CD8-positive, alpha-beta memory T cell (primary cell): ENCODE data around the gene FCSK. TPM values are rescaled to one million over a fixed set of nuclear protein-coding genes. Genes with fewer than 3 reads are reported as not detected.
A peak's percentile ranks its signal among the peaks of the same experiment; 100 is the strongest.

Source experiments
- CTCF ChIA-PET: fragments of 350-600 bp; sonication (Branson Sonifier 250); formaldehyde crosslinking; loops from one replicate; lab custom pipeline; 2021; ENCODE audit warnings: antibody characterized with exemption; lab: Charles Lee
- POLR2A ChIA-PET: fragments of 350-600 bp; sonication (Branson Sonifier 250); formaldehyde crosslinking; loops from one replicate; lab custom pipeline; 2021; ENCODE audit warnings: antibody characterized with exemption; lab: Charles Lee
- DNase-seq, 5 donors: peaks; one replicate each; pipeline versions ENCODE4 v3.0.0 to v3.0.0-alpha.2; 2020 to 2022; ENCODE audit warnings: mixed read lengths in 1 of 5
- H3K27ac ChIP-seq: one replicate; pipeline ENCODE4 v1.7.0; 2013; ENCODE audit warnings: low read depth, mild to moderate bottlenecking, low read length, moderate library complexity
- H3K27me3 ChIP-seq: 2 replicates; pipeline ENCODE4 v1.7.0; 2013; ENCODE audit warnings: low read length, mild to moderate bottlenecking; ENCODE audit not compliant: insufficient read depth, poor library complexity, severe bottlenecking
- H3K36me3 ChIP-seq: 2 replicates; pipeline ENCODE4 v1.7.0; 2013; ENCODE audit warnings: mild to moderate bottlenecking, low read length, moderate library complexity; ENCODE audit not compliant: insufficient read depth
- H3K4me1 ChIP-seq: 2 replicates; pipeline ENCODE4 v1.7.0; 2013; ENCODE audit warnings: mild to moderate bottlenecking, low read length, moderate library complexity; ENCODE audit not compliant: insufficient read depth
- H3K4me3 ChIP-seq: 2 replicates; pipeline ENCODE4 v1.7.0; 2013; ENCODE audit warnings: mild to moderate bottlenecking, low read length
- H3K9me3 ChIP-seq: 2 replicates; pipeline ENCODE4 v1.7.0; 2013; ENCODE audit warnings: mild to moderate bottlenecking, low read length
- H3K27ac Mint-ChIP-seq, 8 donors: one replicate each; pipeline ENCODE4 v1.8.0; 2020 to 2021; ENCODE audit warnings: mixed read lengths in 8 of 8, mild to moderate bottlenecking in 6 of 8, inconsistent platforms in 3 of 8, moderate library complexity in 3 of 8
- H3K27me3 Mint-ChIP-seq, 2 donors: one replicate each; pipeline ENCODE4 v1.8.0; 2020 to 2021; ENCODE audit warnings: mixed read lengths in 2 of 2, mild to moderate bottlenecking in 1 of 2, moderate library complexity in 1 of 2
- H3K36me3 Mint-ChIP-seq, 3 donors: one replicate each; pipeline ENCODE4 v1.8.0; 2020 to 2021; ENCODE audit warnings: mixed read lengths in 3 of 3, inconsistent platforms in 1 of 3, mild to moderate bottlenecking in 1 of 3
- H3K4me1 Mint-ChIP-seq, 3 donors: one replicate each; pipeline ENCODE4 v1.8.0; 2020 to 2021; ENCODE audit warnings: mixed read lengths in 3 of 3, inconsistent platforms in 1 of 3, mild to moderate bottlenecking in 1 of 3
- H3K4me3 Mint-ChIP-seq, 7 donors: one replicate each; pipeline ENCODE4 v1.8.0; 2020 to 2021; ENCODE audit warnings: mixed read lengths in 7 of 7, mild to moderate bottlenecking in 6 of 7, moderate library complexity in 4 of 7, inconsistent platforms in 2 of 7
- H3K9me3 Mint-ChIP-seq, 5 donors: one replicate each; pipeline ENCODE4 v1.8.0; 2020 to 2022; ENCODE audit warnings: mixed read lengths in 5 of 5, mild to moderate bottlenecking in 3 of 5, moderate library complexity in 2 of 5, inconsistent platforms in 1 of 5
- polyA plus RNA-seq: library from polyadenylated mRNA; unstranded; fragments of 300-500 nt; fragmentation: Illumina TruSeq; gene quantifications from one replicate; pipeline ENCODE4 v1.2.3, GENCODE V29; 2021
- total RNA-seq, 2 experiments: library from RNA; stranded (reverse); gene quantifications; one replicate each; pipeline ENCODE4 v1.2.3, GENCODE V29; 2021

The FCSK gene
- total and polyA plus RNA-seq, 3 experiments from 2014 or later = 7.8 to 16.9 (median 15.1) TPM

DNA sequence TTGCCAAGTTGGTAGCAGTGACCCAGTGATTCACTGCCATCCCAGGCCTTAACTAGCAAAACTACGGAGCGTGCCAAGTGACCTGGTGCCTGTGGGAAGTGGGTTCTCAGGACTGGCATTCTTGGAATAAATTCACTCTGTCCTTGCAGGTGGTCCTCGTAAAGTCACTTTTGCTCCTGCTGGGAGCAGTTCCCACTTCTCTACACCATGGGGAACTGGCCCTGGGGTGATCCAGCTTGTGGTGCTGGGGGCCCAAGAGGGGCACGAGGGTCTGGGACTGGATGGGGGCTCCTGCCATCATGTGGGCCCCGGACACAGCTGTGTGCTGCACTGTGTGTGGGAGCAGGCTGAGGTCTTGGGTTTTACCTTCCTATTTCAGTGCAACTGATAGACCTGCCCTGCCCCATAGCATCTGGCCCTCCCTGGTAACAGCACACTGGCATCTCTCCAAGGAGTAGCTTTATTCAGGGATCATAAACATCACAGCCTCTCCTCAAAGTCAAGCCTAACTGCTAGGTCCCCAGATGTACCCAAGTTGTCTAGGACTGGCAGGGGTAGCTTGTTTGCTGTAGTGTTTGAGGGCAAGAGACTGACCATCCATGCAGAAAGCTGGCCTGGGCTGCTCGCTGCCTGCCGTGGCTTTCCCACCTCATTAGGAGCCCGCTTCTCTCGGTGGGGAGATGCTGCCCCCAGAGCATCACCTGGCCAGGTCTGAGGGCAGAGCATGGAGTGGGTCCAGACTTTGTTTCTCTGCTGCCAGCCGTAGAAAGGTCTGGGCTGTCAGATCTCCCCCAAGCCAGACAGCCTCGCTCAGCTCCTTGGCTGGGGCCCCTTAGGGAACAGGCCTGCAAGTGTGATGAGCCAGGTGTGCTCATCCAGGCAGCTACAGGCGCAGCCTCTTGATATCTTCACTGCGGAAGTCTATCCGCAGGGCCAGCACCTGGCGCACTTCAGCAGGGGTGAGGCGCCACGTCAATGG, 26.0 kb downstream of the FCSK start:
- CTCF ChIA-PET = no interaction called here
- no peak for DNase-seq
- Histone ChIP-seq H3K9me3 (no peaks in the 10 kb centered on the region), H3K36me3 (peaks cover 11% of the 10 kb centered on the region), H3K27ac (no peak overlapping the region), H3K4me1 (no peaks in the 10 kb centered on the region), H3K4me3 (no peak overlapping the region), H3K27me3 (no peaks in the 10 kb centered on the region)
- POLR2A ChIA-PET = no interaction called here
- no peaks in the 10 kb centered on the region for H3K27me3 Mint-ChIP-seq
- peak overlapping the region in 1 of 8 donors; percentile 74 for H3K27ac Mint-ChIP-seq
- peaks cover 0 to 73% (median 0%) of the 10 kb centered on the region in 3 donors for H3K36me3 Mint-ChIP-seq
- no peaks in the 10 kb centered on the region for H3K9me3 Mint-ChIP-seq
- H3K4me1 Mint-ChIP-seq = peaks cover 0 to 8% (median 1%) of the 10 kb centered on the region in 3 donors
- H3K4me3 Mint-ChIP-seq = no peak overlapping the region

DNA sequence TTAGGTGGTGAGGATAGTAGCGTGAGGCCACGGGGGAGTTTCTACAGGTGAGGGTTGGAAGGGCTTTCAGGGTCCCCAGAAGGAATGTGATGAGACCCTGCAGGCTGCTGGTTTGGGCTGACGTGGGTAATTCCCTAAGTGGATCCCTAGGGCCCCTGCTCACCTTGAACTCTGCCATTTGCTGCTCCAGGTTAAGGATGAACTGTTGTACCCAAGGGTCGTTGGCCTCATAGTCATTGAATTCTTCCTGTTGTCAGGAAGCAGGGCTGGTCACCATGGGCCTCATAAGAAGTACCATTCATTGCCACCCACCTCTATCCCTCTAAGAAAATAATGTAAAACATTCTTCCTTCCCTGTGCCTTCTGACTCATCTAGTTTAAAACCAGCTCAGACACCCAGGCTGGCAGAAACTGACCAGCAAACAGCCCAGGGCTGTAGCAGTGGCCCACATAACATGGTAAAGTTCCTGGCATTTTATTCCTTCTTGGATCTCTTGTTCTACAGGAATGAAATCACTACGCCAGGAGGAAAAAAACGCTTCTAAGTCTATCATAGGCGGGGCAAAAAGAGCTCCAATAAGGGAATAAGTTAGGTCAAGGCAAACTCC, 27.6 kb downstream of the FCSK start:
- no peaks in the 10 kb centered on the region for H3K9me3 Mint-ChIP-seq
- H3K4me3 Mint-ChIP-seq = no peak overlapping the region
- H3K27ac Mint-ChIP-seq = peak overlapping the region in 5 of 8 donors; percentile 15 to 90 (median 32)
- H3K36me3 ChIP-seq = peaks cover 11% of the 10 kb centered on the region
- DNase-seq = no peak
- no peaks in the 10 kb centered on the region for H3K27me3 Mint-ChIP-seq
- peaks cover 0 to 71% (median 0%) of the 10 kb centered on the region in 3 donors for H3K36me3 Mint-ChIP-seq
- H3K4me1 Mint-ChIP-seq = peaks cover 0 to 8% (median 1%) of the 10 kb centered on the region in 3 donors
- no peak overlapping the region for H3K4me3 ChIP-seq
- no peaks in the 10 kb centered on the region for H3K4me1 ChIP-seq
- CTCF ChIA-PET = no interaction called here
- POLR2A ChIA-PET = interaction anchor here (0.6 kb wide), 1 partner anchor 73 kb away, joined by 4 read pairs; no protein-coding TSS in a partner anchor
- H3K27ac ChIP-seq = no peak overlapping the region
- no peaks in the 10 kb centered on the region for H3K9me3 ChIP-seq
- H3K27me3 ChIP-seq = no peaks in the 10 kb centered on the region

DNA sequence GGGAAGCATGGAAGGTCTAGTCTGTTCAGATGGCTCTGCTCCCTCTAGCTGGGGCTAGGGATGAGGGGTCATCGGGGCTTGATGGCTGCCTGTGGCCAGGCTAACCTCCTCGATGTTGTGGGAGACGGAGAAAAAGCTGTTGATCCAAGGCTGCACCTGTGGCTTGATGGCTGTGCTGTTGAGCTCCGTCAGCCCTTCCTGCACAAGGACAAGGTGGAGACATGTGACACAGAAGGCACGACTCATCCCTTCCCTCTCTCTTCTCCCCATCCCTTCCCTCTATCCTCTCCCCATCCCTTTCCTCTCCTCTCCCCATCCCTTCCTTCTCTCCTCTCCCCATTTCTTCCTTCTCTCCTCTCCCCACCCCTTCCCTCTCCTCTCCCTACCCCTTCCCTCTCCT, 28.2 kb downstream of the FCSK start:
- no peak overlapping the region for H3K4me3 ChIP-seq
- Mint-ChIP-seq H3K4me3 (no peak overlapping the region), H3K9me3 (no peaks in the 10 kb centered on the region), H3K27me3 (no peaks in the 10 kb centered on the region), H3K27ac (peak overlapping the region in 4 of 8 donors; percentile 32 to 90 (median 55)), H3K4me1 (peaks cover 0 to 8% (median 1%) of the 10 kb centered on the region in 3 donors), H3K36me3 (peaks cover 0 to 68% (median 0%) of the 10 kb centered on the region in 3 donors)
- no peaks in the 10 kb centered on the region for H3K27me3 ChIP-seq
- DNase-seq = no peak
- no peaks in the 10 kb centered on the region for H3K4me1 ChIP-seq
- ChIA-PET POLR2A (interaction anchor here (0.6 kb wide), 1 partner anchor 74 kb away, joined by 4 read pairs; no protein-coding TSS in a partner anchor), CTCF (no interaction called here)
- no peak overlapping the region for H3K27ac ChIP-seq
- H3K36me3 ChIP-seq = peaks cover 11% of the 10 kb centered on the region
- H3K9me3 ChIP-seq = no peaks in the 10 kb centered on the region

DNA sequence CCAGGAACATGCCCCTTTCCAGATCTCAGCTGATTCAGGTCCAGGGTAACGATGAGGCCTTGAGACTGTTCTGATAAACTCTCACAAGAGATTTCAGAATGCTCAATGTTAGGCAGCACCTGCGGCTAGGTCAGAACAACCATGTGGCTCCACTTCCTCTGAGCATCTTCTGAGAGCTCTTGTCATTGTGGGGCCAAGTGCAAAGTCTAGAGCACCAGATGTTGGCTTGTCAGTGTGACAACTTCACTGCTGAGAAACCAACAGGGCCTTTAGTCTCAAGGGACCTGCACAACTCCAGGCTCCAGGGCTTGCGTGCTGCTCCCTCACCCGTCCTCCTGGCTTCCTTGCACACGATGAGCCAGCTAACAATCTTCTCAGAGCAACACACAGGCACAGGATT, 29.0 kb downstream of the FCSK start:
- ChIA-PET CTCF (no interaction called here), POLR2A (no interaction called here)
- Histone ChIP-seq H3K27me3 (no peaks in the 10 kb centered on the region), H3K36me3 (peaks cover 11% of the 10 kb centered on the region), H3K27ac (no peak overlapping the region), H3K9me3 (no peaks in the 10 kb centered on the region), H3K4me3 (no peak overlapping the region), H3K4me1 (no peaks in the 10 kb centered on the region)
- no peaks in the 10 kb centered on the region for H3K9me3 Mint-ChIP-seq
- peaks cover 0 to 6% (median 1%) of the 10 kb centered on the region in 3 donors for H3K4me1 Mint-ChIP-seq
- H3K27ac Mint-ChIP-seq = peak overlapping the region in 3 of 8 donors; percentile 19 to 80 (median 78)
- no peaks in the 10 kb centered on the region for H3K27me3 Mint-ChIP-seq
- no peak overlapping the region for H3K4me3 Mint-ChIP-seq
- DNase-seq = no peak
- H3K36me3 Mint-ChIP-seq = peaks cover 0 to 63% (median 0%) of the 10 kb centered on the region in 3 donors

DNA sequence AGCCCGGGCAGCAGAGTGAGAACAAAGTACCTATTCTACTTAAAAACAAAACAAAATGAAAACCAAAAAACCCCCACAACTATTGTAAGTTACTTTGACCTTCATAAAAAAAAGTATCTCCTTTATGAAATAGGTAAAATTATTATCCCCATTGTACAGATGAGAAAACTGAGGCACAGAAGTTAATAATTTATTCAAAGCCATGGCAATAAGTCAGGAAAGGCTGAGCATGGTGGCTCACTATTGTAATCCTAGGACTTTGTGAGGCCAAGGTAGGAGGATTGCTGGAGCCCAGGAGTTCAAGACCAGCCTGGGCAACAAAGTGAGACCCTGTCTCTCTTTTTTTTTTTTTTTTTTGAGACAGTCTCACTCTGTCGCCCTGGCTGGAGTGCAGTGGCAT, 30.5 kb downstream of the FCSK start:
- no peak overlapping the region for H3K4me3 Mint-ChIP-seq
- H3K9me3 Mint-ChIP-seq = no peaks in the 10 kb centered on the region
- Histone ChIP-seq H3K36me3 (peaks cover 14% of the 10 kb centered on the region), H3K27ac (no peak overlapping the region), H3K4me3 (no peak overlapping the region), H3K9me3 (no peaks in the 10 kb centered on the region), H3K4me1 (no peaks in the 10 kb centered on the region), H3K27me3 (no peaks in the 10 kb centered on the region)
- peak overlapping the region in 3 of 8 donors; percentile 38 to 55 (median 47) for H3K27ac Mint-ChIP-seq
- no peaks in the 10 kb centered on the region for H3K27me3 Mint-ChIP-seq
- H3K36me3 Mint-ChIP-seq = peaks cover 0 to 61% (median 2%) of the 10 kb centered on the region in 3 donors
- ChIA-PET POLR2A (no interaction called here), CTCF (no interaction called here)
- DNase-seq = no peak
- no peaks in the 10 kb centered on the region for H3K4me1 Mint-ChIP-seq

DNA sequence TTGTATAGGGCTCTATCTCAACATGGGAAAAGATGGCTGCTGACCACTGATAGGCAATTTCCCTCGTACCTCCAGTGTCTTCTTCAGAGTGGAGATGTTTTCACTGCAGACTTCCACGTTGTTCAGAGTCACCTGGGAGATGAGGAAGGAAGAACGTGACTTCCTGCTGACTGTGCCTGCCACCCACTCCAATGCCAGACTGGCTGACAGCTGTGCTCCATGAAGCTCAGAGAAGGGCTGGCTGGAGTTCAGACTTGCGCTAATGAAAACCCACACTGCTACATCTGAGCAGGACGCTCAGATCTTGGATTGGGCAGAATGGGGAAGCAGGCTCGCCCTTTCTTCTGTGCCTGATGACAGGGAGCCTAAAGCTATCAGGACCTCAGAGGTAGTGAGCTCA, 35.9 kb downstream of the FCSK start:
- H3K9me3 ChIP-seq = no peaks in the 10 kb centered on the region
- Mint-ChIP-seq H3K27ac (peak overlapping the region in 1 of 8 donors; percentile 32), H3K4me3 (no peak overlapping the region), H3K9me3 (no peaks in the 10 kb centered on the region), H3K27me3 (no peaks in the 10 kb centered on the region), H3K36me3 (peaks cover 4 to 57% (median 16%) of the 10 kb centered on the region in 3 donors), H3K4me1 (peaks cover 6 to 8% (median 8%) of the 10 kb centered on the region in 3 donors)
- H3K4me1 ChIP-seq = no peaks in the 10 kb centered on the region
- H3K27me3 ChIP-seq = no peaks in the 10 kb centered on the region
- H3K27ac ChIP-seq = no peak overlapping the region
- ChIA-PET POLR2A (no interaction called here), CTCF (no interaction called here)
- H3K36me3 ChIP-seq = peaks cover 12% of the 10 kb centered on the region
- H3K4me3 ChIP-seq = no peak overlapping the region
- DNase-seq = no peak

DNA sequence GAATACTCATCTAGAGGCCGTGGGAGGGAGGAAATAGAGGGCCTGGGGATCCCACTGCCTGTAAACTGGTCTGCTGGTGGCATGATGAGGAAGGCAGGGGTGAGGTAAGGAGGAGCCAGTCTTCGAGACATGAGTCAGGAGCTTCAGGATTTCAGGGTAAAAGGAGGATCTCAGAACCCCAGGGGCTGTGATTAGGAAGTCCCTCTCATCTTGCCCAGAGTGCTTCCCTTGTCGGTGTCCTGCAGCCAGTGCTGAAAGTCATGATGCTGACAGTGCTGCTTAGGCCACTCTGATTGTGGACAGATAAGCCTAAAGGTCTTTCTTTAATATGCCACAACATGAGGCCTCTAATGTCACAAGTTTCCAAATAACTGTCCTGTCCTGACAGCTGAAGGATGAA, 39.4 kb downstream of the FCSK start:
- no peak for DNase-seq
- H3K4me1 ChIP-seq = no peaks in the 10 kb centered on the region
- Mint-ChIP-seq H3K4me3 (peak overlapping the region in 1 of 7 donors; percentile 48), H3K9me3 (no peaks in the 10 kb centered on the region), H3K27ac (peak overlapping the region in 5 of 8 donors; percentile 1 to 81 (median 29)), H3K36me3 (peaks cover 4 to 77% (median 19%) of the 10 kb centered on the region in 3 donors), H3K4me1 (peaks cover 6 to 8% (median 8%) of the 10 kb centered on the region in 3 donors), H3K27me3 (no peaks in the 10 kb centered on the region)
- POLR2A ChIA-PET = no interaction called here
- no peaks in the 10 kb centered on the region for H3K27me3 ChIP-seq
- H3K4me3 ChIP-seq = no peak overlapping the region
- H3K9me3 ChIP-seq = no peaks in the 10 kb centered on the region
- H3K27ac ChIP-seq = no peak overlapping the region
- peaks cover 34% of the 10 kb centered on the region for H3K36me3 ChIP-seq
- CTCF ChIA-PET = no interaction called here
